Endometrium (tissue), 2 donors: ENCODE results near the gene PELO.
"Not testable (repeated sequence)": the region's sequence is repeated elsewhere in the genome, so short reads cannot be mapped to it uniquely, and the experiment has no call there.

Experiments used
- FAIRE-seq: peaks from 2 replicates; lab custom pipeline; 2012; peaks lifted over from hg19 to GRCh38; lab: Jason Lieb, UNC
- donor health status: control.
- donor health status: control.

PELO gene

GRCh38 chr5:52802272-52802973, 14.7 kb downstream of the PELO start:
- peak; percentile 72 for FAIRE-seq

- FAIRE-seq: no peak
These were observed 15.2 kb downstream of the PELO start for GRCh38 chr5:52802974-52803336.

- FAIRE-seq: no peak
These were observed 16.7 kb downstream of the PELO start for GRCh38 chr5:52804387-52804791.

GRCh38 chr5:52804981-52805380, 17.3 kb downstream of the PELO start:
- FAIRE-seq: no peak

- FAIRE-seq: no peak
These were observed 17.9 kb downstream of the PELO start for GRCh38 chr5:52805615-52806014.

GRCh38 chr5:52807037-52807436, 19.3 kb downstream of the PELO start:
- FAIRE-seq: no peak

- no peak for FAIRE-seq
These were observed 20.0 kb downstream of the PELO start for GRCh38 chr5:52807723-52808122.

GRCh38 chr5:52808316-52808901, 20.7 kb downstream of the PELO start:
- FAIRE-seq: peak; percentile 96

GRCh38 chr5:52809884-52810283, 22.2 kb downstream of the PELO start:
- no peak for FAIRE-seq

- FAIRE-seq: no peak
These were observed 22.7 kb downstream of the PELO start for GRCh38 chr5:52810426-52810825.

- FAIRE-seq: no peak
These were observed 23.5 kb downstream of the PELO start for GRCh38 chr5:52811067-52811749.

- FAIRE-seq: no peak
These were observed 26.8 kb downstream of the PELO start for GRCh38 chr5:52814352-52815148.

GRCh38 chr5:52817818-52818217, 30.1 kb downstream of the PELO start:
- FAIRE-seq: no peak

GRCh38 chr5:52818360-52818759, 30.6 kb downstream of the PELO start:
- FAIRE-seq: no peak

GRCh38 chr5:52818807-52819206, 31.1 kb downstream of the PELO start:
- not testable (repeated sequence) for FAIRE-seq

GRCh38 chr5:52821901-52822300, 34.2 kb downstream of the PELO start:
- peak; percentile 8 for FAIRE-seq

GRCh38 chr5:52822437-52822836, 34.7 kb downstream of the PELO start:
- FAIRE-seq: peak; percentile 60

GRCh38 chr5:52824827-52825226, 37.1 kb downstream of the PELO start:
- FAIRE-seq: no peak

GRCh38 chr5:52825826-52826225, 38.1 kb downstream of the PELO start:
- no peak for FAIRE-seq

GRCh38 chr5:52827815-52828214, 40.1 kb downstream of the PELO start:
- no peak for FAIRE-seq

GRCh38 chr5:52829664-52830063, 41.9 kb downstream of the PELO start:
- no peak for FAIRE-seq

- no peak for FAIRE-seq
These were observed 42.9 kb downstream of the PELO start for GRCh38 chr5:52830650-52831049.
